H4 (cell line): ENCODE results near the gene SCGB1D4. TPM values are rescaled to one million over a fixed set of nuclear protein-coding genes. Genes with fewer than 3 reads are reported as not detected.

ENCODE experiments used
- DNase-seq: peaks from one replicate; pipeline ENCODE4 v3.0.0-alpha.2; 2015; ENCODE audit warnings: low spot score
- total RNA-seq: library from RNA; depleted of rRNA; stranded (reverse); fragments of >200 nt; shearing (Covaris generic); gene quantifications from 2 replicates; pipeline ENCODE4 v1.2.3, GENCODE V29; 2014; rRNA removed

SCGB1D4 gene
- total RNA-seq, 1 experiment from 2014 or later = not detected

DNA sequence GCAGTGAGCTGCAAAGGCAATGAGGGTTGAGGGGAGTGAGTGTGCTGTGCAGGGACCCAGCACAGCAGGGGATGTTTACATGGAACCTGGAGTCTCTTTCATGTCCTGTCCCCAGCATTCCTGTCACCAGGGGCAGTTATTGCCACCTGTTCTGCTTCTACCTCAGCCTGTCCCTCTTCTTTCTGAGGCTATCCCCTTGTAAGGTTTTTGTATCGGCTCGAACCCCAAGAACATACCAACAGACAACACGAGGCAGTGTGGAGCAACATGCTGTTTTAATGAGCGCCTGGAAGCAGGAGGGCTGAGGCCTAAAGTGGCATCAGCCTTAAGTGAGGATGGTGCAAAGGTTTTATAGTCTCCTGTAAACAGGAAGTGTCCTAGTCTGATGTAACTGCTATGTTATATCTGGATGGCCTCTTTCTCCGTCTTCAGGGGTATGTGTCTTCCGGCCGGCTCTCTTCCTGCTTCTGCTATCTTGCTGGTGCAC, 25.0 kb downstream of the SCGB1D4 start:
- DNase-seq = no peak

DNA sequence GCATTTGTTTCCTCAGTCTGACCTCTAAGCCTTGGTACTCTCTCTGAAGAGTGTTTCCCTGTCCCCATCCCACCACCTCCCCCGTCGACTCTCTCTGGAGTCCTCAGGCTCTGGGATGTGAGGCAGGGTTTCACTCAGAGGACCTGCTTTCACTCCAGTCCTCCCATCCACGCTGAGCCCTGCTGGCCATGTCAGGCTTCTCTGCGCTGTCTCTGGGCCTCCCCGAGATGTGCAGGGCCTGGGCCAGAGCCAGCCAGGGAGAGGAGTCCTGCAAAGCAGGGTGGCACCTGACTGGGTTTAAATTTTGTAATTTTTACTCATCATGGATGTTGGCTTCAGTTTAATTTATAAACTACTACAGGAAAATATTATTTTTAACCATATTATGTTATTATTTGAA, 25.6 kb downstream of the SCGB1D4 start:
- no peak for DNase-seq

DNA sequence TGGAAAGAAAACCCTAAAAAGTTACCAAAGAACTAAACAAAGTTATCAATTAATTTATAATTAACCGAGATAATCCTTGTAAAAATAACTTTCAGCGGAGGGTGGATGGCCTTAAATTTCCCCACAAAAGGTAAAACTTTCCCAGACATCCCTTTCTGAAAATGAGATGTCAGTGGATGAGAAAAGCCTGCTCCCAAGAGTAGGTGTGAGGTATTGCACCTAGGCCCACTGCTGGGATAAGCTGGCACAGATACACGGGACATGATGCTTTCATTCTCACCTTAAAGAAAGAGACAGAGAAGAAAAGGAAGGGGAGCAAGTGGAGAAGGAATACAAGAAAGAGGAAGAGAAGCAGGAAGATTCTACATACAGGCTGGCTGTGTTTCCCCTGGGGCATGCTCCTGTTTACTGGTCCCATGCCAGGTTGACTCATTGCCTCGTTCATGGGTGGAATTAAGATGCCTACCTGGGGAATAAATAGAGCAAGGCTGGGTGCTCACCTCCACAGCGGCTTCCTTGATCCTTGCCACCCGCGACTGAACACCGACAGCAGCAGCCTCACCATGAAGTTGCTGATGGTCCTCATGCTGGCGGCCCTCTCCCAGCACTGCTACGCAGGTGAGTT, 29.1 kb downstream of the SCGB1D4 start, which contains the start of gene SCGB2A2:
SCGB2A2 (plus strand) TSS at position 505 of the 625 bp plus-strand sequence; CDS start at position 564, 59 bp downstream.
- no peak for DNase-seq

DNA sequence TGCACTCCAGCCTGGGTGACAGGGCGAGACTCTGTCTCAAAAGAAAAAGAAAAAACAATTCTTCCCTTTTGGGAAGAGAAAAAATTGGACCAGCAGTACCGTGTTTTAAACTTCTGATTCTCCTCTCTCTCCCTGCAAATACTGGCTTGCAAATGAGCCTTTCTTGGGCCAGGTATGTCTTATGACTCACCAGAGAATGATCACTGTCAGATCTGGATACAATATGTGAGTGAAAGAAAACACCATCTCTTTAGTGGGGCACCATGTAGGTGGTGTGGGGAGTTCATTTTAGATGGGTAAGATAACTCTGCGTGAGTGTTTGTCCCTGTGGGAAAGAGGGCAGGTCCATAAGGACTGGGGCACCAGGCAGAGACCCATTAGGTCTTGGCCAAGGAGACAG, 31.3 kb downstream of the SCGB1D4 start:
- DNase-seq = no peak

DNA sequence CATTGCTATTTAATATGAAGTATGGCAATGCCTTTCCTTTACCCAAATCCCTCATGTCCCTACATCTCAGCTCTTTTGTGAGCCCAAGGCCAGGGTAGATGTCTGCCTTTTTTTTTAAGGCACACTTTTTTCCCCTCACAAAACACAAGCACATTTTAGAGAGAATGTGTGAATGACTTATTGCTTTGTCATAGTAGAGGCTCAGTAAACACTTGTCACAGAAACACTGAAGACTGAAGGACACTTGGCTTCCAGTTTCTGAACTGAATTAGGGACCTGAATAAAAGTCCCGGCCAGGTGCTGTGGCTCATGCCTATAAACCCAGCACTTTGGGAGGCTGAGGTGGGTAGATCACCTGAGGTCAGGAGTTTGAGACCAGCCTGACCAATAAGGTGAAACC, 31.8 kb downstream of the SCGB1D4 start:
- DNase-seq = no peak

DNA sequence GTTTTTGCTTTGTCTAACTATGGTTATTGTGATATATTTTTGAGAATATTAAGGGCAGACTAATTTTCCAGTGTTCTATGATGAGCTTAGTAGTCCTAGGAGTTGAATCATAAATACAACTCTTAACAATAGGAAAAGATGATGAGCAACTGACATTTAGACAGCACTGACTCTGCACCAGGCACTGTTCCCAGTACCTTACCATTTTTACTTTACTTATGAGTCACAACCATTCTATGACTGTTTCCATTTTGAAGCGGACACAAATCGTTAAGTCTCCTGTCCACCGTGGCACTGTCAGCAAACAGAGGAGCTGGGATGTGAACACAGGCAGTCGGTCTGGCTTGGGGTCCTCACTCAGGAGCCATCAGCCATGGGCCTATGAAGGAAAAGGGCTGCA, 32.3 kb downstream of the SCGB1D4 start:
- no peak for DNase-seq

DNA sequence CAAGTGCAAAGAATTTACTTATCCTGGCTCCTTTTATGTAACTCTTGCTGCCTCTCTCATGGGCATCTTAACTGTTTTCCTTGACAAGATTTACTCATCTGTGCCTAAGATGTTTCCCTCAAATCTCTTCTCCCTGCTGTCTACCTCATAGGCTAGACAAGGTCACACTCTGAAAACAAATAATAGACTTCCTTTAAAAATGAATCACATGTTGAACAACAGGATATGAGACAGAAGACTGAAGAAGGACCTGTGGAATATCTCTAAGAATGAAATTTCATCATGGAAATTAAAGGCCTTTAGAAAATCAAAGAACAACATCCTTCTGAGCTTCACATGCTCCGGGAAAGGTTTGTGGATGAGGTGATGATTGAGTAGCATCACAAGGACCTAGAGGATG, 34.9 kb downstream of the SCGB1D4 start:
- DNase-seq = no peak

DNA sequence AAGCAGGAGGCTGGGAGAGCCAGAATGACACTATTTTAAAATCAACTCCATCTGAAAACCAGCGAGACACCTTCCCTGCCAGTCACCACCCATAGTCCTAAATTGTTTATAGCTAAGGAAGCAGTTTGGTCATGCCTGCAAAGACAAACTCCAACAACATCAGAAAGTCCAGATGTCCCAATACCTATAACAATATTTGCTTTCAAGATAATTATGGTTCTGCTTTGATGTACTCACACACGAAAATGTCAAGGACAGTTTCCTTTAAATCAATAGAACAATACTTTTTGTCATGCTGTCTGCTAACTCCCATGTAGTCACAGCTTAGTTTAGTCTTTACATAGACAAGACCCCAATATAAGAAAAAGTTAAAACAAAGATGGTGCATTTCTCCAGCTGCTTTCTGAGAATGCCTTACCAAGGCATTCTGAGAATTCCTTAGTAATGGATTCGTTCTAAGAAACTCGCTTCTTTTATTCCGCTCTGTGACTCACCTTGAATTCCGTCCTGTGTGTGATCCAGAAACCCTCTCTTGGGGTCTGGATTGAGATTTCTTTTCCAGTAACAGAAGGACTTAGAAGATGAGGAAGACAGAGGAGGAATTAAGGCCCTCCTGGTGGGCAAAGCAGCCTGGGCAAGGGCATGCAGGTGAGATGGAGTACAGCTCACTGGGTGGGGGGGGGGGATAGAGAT, 38.5 kb downstream of the SCGB1D4 start:
- no peak for DNase-seq

DNA sequence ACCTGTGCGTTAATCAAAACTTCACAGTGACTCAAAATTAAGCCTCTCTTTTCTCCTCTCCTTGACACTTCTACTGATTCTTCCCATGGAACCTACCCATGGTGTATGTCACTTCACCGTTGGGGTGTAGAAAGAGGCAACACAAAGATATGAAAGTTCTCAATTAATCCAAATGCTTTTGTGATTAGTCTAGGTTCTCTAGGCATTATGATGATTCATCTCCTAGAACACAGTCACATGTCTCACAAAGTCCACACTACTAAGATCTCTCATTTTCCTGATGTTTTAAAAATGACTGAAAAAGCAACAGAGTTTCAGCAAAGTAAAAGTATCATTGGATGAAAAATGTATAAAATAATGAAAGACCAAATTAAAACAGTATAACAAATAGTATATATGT, 42.6 kb downstream of the SCGB1D4 start:
- DNase-seq = no peak

DNA sequence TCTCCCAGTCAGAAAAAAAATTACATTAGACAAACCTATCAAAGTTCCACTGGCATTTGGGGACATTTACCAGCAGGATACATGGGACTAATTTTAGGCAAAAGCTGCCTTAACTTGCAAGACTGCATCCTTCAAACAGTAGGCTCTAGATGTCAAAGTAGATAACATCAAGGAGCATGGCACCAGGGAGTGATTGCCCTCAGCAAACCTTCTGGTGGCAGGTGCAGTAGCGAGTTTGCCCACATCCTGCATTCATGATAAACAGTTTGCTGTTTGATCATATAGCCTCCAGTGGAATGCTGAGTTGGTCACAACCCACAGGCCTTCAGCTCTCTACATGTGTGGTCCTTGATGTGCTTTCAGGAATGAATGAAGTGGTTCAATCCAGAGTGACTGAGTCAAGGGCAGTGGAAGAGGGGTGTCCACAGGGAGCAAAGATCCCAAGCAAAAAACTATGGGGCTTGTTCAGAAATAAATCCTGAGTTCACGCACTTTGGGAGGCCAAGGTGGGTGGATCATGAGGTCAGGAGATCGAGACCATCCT, 44.8 kb downstream of the SCGB1D4 start:
- DNase-seq = no peak

DNA sequence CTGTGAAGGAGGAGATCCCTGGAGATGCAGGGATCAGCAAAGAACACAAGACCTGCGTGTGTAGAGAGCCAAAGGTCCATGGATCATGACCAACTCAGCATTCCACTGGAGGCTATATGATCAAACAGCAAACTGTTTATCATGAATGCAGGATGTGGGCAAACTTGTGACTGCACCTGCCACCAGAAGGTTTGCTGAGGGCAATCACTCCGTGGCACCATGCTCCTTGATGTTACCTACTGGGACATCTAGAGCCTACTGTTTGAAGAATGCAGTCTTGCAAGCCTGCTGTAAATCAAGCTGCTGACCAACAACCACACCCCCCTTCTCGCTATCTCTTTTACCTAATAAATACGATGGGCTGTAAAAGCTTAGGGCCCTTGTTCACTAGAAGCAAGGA, 47.2 kb downstream of the SCGB1D4 start:
- no peak for DNase-seq

Other genes with a start within 250 kb of the SCGB1D4 start
- gene INCENP, start 175.1 kb downstream of the SCGB1D4 start, total RNA-seq = 33.3 and 48.9 TPM in 2 replicates
- not detected in 2 replicates for gene SCGB1D1, start 108.9 kb downstream of the SCGB1D4 start, total RNA-seq
- gene SCGB2A1, start 90.4 kb downstream of the SCGB1D4 start, total RNA-seq = not detected in 2 replicates
- gene SCGB1D2, start 56.8 kb downstream of the SCGB1D4 start, total RNA-seq = not detected in 2 replicates
- not detected in 2 replicates for gene SCGB2A2, start 28.9 kb downstream of the SCGB1D4 start, total RNA-seq
- gene ASRGL1, start 38.4 kb upstream of the SCGB1D4 start, total RNA-seq = 4.3 and 10.6 TPM in 2 replicates
- gene SCGB1A1, start 120.0 kb upstream of the SCGB1D4 start, total RNA-seq = not detected in 2 replicates
- 47.0 and 60.1 TPM in 2 replicates for gene AHNAK, start 247.7 kb upstream of the SCGB1D4 start, total RNA-seq